ENCODE measurements around the gene DHX58. TPM values are rescaled to one million over a fixed set of nuclear protein-coding genes. Genes with fewer than 3 reads are reported as not detected.
A peak's percentile ranks its signal among the peaks of the same experiment; 100 is the strongest.

DHX58 gene
- total and polyA plus RNA-seq, 10 of the 15 experiments (the other 5 are each of a cell fraction or from before 2014, with no cell fraction given) = 3.5 to 69.8 (median 16.4) TPM

DNA sequence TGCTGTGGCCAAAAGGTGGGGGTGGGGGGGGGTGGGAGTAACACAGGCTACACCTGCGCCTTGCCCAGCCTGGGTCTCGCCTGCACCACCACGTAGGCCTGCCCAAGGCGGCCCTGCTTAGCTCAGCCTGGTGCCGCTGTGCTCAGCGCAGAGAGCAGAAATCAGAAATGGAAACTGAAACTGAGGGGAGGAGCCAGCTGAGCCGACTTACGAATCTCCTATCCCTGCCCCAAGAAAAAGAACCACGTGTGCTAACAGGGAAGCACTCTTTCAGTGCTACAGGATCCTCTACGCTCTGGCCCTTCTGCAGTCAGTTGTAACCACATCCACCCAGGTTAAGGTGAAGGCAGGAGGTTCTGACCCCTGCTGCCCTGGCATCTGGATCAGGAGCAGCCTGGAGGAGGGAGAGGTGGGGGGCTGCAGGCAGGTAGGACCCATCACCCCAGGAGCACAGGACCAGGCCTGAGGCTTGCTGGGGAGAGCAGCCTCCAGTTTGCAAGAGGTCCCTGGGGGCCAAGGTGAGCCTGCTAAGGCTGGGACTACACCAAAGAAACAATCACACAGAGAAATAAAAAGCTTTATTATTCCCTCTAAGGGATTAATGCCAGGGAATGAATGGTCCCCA, at the start of gene DHX58 (continued):
- TF ChIP-seq, protein P1, sequence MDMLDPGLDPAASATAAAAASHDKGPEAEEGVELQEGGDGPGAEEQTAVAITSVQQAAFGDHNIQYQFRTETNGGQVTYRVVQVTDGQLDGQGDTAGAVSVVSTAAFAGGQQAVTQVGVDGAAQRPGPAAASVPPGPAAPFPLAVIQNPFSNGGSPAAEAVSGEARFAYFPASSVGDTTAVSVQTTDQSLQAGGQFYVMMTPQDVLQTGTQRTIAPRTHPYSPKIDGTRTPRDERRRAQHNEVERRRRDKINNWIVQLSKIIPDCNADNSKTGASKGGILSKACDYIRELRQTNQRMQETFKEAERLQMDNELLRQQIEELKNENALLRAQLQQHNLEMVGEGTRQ (IDR thresholded peaks at IDR 0.05; ENCODE audit: borderline replicate concordance, low read depth, low read length) = peak; percentile 79
- TF ChIP-seq MYC (IDR thresholded peaks at IDR 0.05; ENCODE audit: insufficient read depth, insufficient read length, insufficient replicate concordance, low read length, severe bottlenecking) (peak; percentile 35), SRF (IDR thresholded peaks at IDR 0.05; ENCODE audit: low read depth in 2 of 2, low read length in 2 of 2) (no peak), RAD51 (IDR thresholded peaks at IDR 0.05) (peak; percentile 92), ZSCAN29 (IDR thresholded peaks at IDR 0.05) (no peak), SMARCA5 (IDR thresholded peaks at IDR 0.05) (no peak), CBFB (IDR thresholded peaks at IDR 0.05; ENCODE audit: low read depth) (peak; percentile 78), ETV6 (conservative IDR thresholded peaks at IDR 0.05 in 1 of 2, IDR thresholded peaks at IDR 0.05 in 1 of 2; ENCODE audit: borderline replicate concordance in 1 of 2, low read depth in 1 of 2) (no peak), POLR2AphosphoS2 (IDR thresholded peaks at IDR 0.05; ENCODE audit: low read depth, low read length) (peak; percentile 68; the same call in 1 of the 2 replicates), ZBED1 (IDR thresholded peaks at IDR 0.05; ENCODE audit: borderline replicate concordance) (no peak), SMAD1 (IDR thresholded peaks at IDR 0.05; ENCODE audit: low read depth, partially characterized antibody) (no peak), TCF12 (IDR thresholded peaks at IDR 0.05; ENCODE audit: low read depth, low read length) (0 out of 2 replicates have a peak, but pooled peaks have one; percentile 44), PAX8 (IDR thresholded peaks at IDR 0.05) (no peak), TAF1 (IDR thresholded peaks at IDR 0.05; ENCODE audit: borderline replicate concordance, low read depth, low read length) (peak; percentile 91), CBX3 (IDR thresholded peaks at IDR 0.05; ENCODE audit: borderline replicate concordance, low read depth) (no peak), FOXM1 (IDR thresholded peaks at IDR 0.05; ENCODE audit: low read depth, low read length) (no peak), CBX5 (IDR thresholded peaks at IDR 0.05; ENCODE audit: low read depth) (no peak), MTA2 (IDR thresholded peaks at IDR 0.05; ENCODE audit: low read depth) (peak; percentile 11; the same call in 1 of the 2 replicates), HDGF (IDR thresholded peaks at IDR 0.05) (peak; percentile 67; the same call in 1 of the 2 replicates), HCFC1 (IDR thresholded peaks at IDR 0.05; ENCODE audit: low read length) (peak; percentile 29), POU2F2 (IDR thresholded peaks at IDR 0.05; ENCODE audit: borderline replicate concordance, low read depth, low read length) (peak; percentile 77), BHLHE40 (IDR thresholded peaks at IDR 0.05; ENCODE audit: borderline replicate concordance in 1 of 2, low read depth in 2 of 2, low read length in 1 of 2) (no peak), POLR2AphosphoS5 (IDR thresholded peaks at IDR 0.05; ENCODE audit: low read length) (peak; percentile 96)
- TF ChIP-seq, protein P2, sequence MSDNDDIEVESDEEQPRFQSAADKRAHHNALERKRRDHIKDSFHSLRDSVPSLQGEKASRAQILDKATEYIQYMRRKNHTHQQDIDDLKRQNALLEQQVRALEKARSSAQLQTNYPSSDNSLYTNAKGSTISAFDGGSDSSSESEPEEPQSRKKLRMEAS (IDR thresholded peaks at IDR 0.05; ENCODE audit: low read depth, low read length) = peak; percentile 72; the same call in 1 of the 2 replicates
- TF ChIP-seq, protein P3, sequence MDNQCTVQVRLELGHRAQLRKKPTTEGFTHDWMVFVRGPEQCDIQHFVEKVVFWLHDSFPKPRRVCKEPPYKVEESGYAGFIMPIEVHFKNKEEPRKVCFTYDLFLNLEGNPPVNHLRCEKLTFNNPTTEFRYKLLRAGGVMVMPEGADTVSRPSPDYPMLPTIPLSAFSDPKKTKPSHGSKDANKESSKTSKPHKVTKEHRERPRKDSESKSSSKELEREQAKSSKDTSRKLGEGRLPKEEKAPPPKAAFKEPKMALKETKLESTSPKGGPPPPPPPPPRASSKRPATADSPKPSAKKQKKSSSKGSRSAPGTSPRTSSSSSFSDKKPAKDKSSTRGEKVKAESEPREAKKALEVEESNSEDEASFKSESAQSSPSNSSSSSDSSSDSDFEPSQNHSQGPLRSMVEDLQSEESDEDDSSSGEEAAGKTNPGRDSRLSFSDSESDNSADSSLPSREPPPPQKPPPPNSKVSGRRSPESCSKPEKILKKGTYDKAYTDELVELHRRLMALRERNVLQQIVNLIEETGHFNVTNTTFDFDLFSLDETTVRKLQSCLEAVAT (IDR thresholded peaks at IDR 0.05) = no peak
- TF ChIP-seq, protein P4, sequence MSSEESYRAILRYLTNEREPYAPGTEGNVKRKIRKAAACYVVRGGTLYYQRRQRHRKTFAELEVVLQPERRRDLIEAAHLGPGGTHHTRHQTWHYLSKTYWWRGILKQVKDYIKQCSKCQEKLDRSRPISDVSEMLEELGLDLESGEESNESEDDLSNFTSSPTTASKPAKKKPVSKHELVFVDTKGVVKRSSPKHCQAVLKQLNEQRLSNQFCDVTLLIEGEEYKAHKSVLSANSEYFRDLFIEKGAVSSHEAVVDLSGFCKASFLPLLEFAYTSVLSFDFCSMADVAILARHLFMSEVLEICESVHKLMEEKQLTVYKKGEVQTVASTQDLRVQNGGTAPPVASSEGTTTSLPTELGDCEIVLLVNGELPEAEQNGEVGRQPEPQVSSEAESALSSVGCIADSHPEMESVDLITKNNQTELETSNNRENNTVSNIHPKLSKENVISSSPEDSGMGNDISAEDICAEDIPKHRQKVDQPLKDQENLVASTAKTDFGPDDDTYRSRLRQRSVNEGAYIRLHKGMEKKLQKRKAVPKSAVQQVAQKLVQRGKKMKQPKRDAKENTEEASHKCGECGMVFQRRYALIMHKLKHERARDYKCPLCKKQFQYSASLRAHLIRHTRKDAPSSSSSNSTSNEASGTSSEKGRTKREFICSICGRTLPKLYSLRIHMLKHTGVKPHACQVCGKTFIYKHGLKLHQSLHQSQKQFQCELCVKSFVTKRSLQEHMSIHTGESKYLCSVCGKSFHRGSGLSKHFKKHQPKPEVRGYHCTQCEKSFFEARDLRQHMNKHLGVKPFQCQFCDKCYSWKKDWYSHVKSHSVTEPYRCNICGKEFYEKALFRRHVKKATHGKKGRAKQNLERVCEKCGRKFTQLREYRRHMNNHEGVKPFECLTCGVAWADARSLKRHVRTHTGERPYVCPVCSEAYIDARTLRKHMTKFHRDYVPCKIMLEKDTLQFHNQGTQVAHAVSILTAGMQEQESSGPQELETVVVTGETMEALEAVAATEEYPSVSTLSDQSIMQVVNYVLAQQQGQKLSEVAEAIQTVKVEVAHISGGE (CRISPR knock-in tag; IDR thresholded peaks at IDR 0.05) = no peak
